Esophagus squamous epithelium (tissue), 4 donors: ENCODE data around the gene SUN3.

ENCODE experiments used
- CTCF ChIP-seq, 6 experiments: fragments of 450-650 bp in 4 of 6; fragments of 200-600 bp in 2 of 6; sonication (generic) in 2 of 6; IDR thresholded peaks; one replicate each; pipeline ENCODE4 v1.5.1; 2016 to 2019; ENCODE audit warnings: antibody characterized with exemption in 6 of 6, mild to moderate bottlenecking in 4 of 6, moderate library complexity in 4 of 6
- POLR2A ChIP-seq, 4 donors: fragments of 450-650 bp; IDR thresholded peaks; one replicate each; pipeline ENCODE4 v1.6.1; 2017; ENCODE audit warnings: antibody characterized with exemption in 4 of 4, mild to moderate bottlenecking in 4 of 4, moderate library complexity in 3 of 4

GRCh38 chr7:47978790-47979144 is 50.1 kb downstream of the SUN3 start:
- no peak for TF ChIP-seq POLR2A (IDR thresholded peaks at IDR 0.05)
- TF ChIP-seq CTCF (IDR thresholded peaks at IDR 0.05), result no peak
